ENCODE results near the gene GALNT17.
"Not testable (repeated sequence)": the region's sequence is repeated elsewhere in the genome, so short reads cannot be mapped to it uniquely, and the experiment has no call there.

- not testable (repeated sequence) for TF ChIP-seq EP300 (IDR thresholded peaks at IDR 0.05); POLR2A (IDR thresholded peaks at IDR 0.05; ENCODE audit: low read depth)
Measured at GRCh38 chr7:71737931-71738540, 606.1 kb downstream of the GALNT17 start.

Data from esophagus muscularis mucosa (tissue), 2 donors.